Aorta (tissue), 5 donors: ENCODE measurements around the gene LRMDA. TPM values are rescaled to one million over a fixed set of nuclear protein-coding genes. Genes with fewer than 3 reads are reported as not detected.

Experiments used
- ATAC-seq: fragments of 200-7000 bp; cut with Tn5 transposase; one replicate; pipeline ENCODE4 v1.9.1; 2022; ENCODE audit warnings: moderate library complexity; ENCODE audit not compliant: low FRiP score
- DNase-seq, 2 donors: peaks; one replicate each; pipeline ENCODE4 v3.0.0-alpha.2; 2020
- H3K27ac ChIP-seq, 2 donors: one replicate each; pipeline ENCODE4 v1.5.1; 2013; ENCODE audit warnings: low read length in 2 of 2, mild to moderate bottlenecking in 2 of 2, moderate library complexity in 2 of 2, control low read depth in 1 of 2, inconsistent platforms in 1 of 2, low read depth in 1 of 2
- H3K27me3 ChIP-seq, 2 donors: one replicate each; pipeline ENCODE4 v1.6.1; 2013; ENCODE audit warnings: control low read depth in 1 of 2, low read length in 1 of 2, mild to moderate bottlenecking in 1 of 2, moderate library complexity in 1 of 2; ENCODE audit not compliant: insufficient read depth in 2 of 2, control insufficient read depth in 1 of 2
- H3K36me3 ChIP-seq, 2 donors: one replicate each; pipeline ENCODE4 v1.6.1; 2013; ENCODE audit warnings: control low read depth in 1 of 2, low read length in 1 of 2, mild to moderate bottlenecking in 1 of 2; ENCODE audit not compliant: insufficient read depth in 2 of 2, control insufficient read depth in 1 of 2
- H3K4me1 ChIP-seq, 2 donors: one replicate each; pipeline ENCODE4 v1.6.1; 2013; ENCODE audit warnings: low read length in 2 of 2, control low read depth in 1 of 2, mild to moderate bottlenecking in 1 of 2, moderate library complexity in 1 of 2; ENCODE audit not compliant: insufficient read depth in 2 of 2, control insufficient read depth in 1 of 2
- H3K4me3 ChIP-seq, 2 donors: one replicate each; pipeline ENCODE4 v1.5.1; 2013; ENCODE audit warnings: low read length in 2 of 2, control low read depth in 1 of 2, mild to moderate bottlenecking in 1 of 2
- H3K9me3 ChIP-seq: one replicate; pipeline ENCODE4 v1.6.1; 2013; ENCODE audit warnings: mild to moderate bottlenecking, low read length; ENCODE audit not compliant: control insufficient read depth
- WGBS, 2 donors: extraction: QIAGEN DNeasy Blood & Tissue Kit; methylation state at CpG; one replicate each; pipeline ENCODE4 v1.1.7; 2013; 5-methylcytosine and 5-hydroxymethylcytosine counted together
- intact Hi-C, 2 donors: fragments of 100-400 bp; cut with DNase I; formaldehyde crosslinking; loops; one replicate each; pipeline versions ENCODE4 v1.14.2 to v1.15.0; 2022
- polyA plus RNA-seq, 2 donors: library from polyadenylated mRNA; stranded (reverse); fragments of 200-250 nt; gene quantifications; one replicate each; pipeline ENCODE4 v1.2.3, GENCODE V29; 2013
- total RNA-seq, 2 donors: library from RNA; stranded (reverse); fragmentation: NEBNext Ultra II Directional; extraction: Animal tissue kit (Norgen Biotek cat#: 25700); gene quantifications; one replicate each; pipeline ENCODE4 v1.2.1, GENCODE V29; 2021
- donor health status: healthy with polysubstance abuse.
- donor health status: Bipolar disorder and iron deficiency.
- donor health status: DM: no; HTN: no; CAD: no.
- donor health status: DM: no; HTN: no; CAD: no.
- donor health status: DM: yes; HTN: yes; CAD: no.

The LRMDA gene
- total and polyA plus RNA-seq, 4 donors = 7.4 to 25.7 (median 14.7) TPM

GRCh38 chr10:76432016-76433012 is 1000.9 kb downstream of the LRMDA start:
- H3K4me3 ChIP-seq = no peak overlapping the region
- H3K36me3 ChIP-seq = no peaks in the 10 kb centered on the region
- DNase-seq = peak in 1 of 2 donors; percentile 65
- 51 to 56% methylated on average over 7 of the region's 7 CpGs for WGBS, 2 donors
- H3K4me1 ChIP-seq = peaks cover 4 to 11% of the 10 kb centered on the region in 2 donors
- no peaks in the 10 kb centered on the region for H3K27me3 ChIP-seq
- H3K9me3 ChIP-seq = no peaks in the 10 kb centered on the region
- peak; percentile 72 for ATAC-seq
- intact Hi-C loops = no loop called here
- H3K27ac ChIP-seq = peak overlapping the region; percentile 88 to 93

- intact Hi-C loops = no loop called here
These were observed 1002.0 kb downstream of the LRMDA start for GRCh38 chr10:76433161-76434005.

GRCh38 chr10:76435157-76435556 is 1003.7 kb downstream of the LRMDA start:
- ATAC-seq (no peak), DNase-seq (no peak)
- peaks cover 0 to 5% of the 10 kb centered on the region in 2 donors for H3K4me1 ChIP-seq
- H3K27ac ChIP-seq = peak overlapping the region in 1 of 2 donors; percentile 8
- H3K9me3 ChIP-seq = no peaks in the 10 kb centered on the region
- no peaks in the 10 kb centered on the region for H3K36me3 ChIP-seq
- 93 to 97% methylated on average over 1 of the region's 1 CpG for WGBS, 2 donors
- intact Hi-C loops = no loop called here
- H3K4me3 ChIP-seq = no peak overlapping the region
- H3K27me3 ChIP-seq = no peaks in the 10 kb centered on the region

More at GRCh38 chr10:76433161-76434005, 1002.0 kb downstream of the LRMDA start:
- Histone ChIP-seq H3K9me3 (no peaks in the 10 kb centered on the region), H3K27ac (peak overlapping the region in 1 of 2 donors; percentile 93), H3K27me3 (no peaks in the 10 kb centered on the region), H3K4me3 (no peak overlapping the region), H3K4me1 (peaks cover 3 to 8% of the 10 kb centered on the region in 2 donors), H3K36me3 (no peaks in the 10 kb centered on the region)
- WGBS, 2 donors = 90 to 92% methylated on average over 8 of the region's 8 CpGs
- ATAC-seq (no peak), DNase-seq (no peak)

- peaks cover 0 to 5% of the 10 kb centered on the region in 2 donors for H3K4me1 ChIP-seq
- H3K4me3 ChIP-seq = no peak overlapping the region
- H3K9me3 ChIP-seq = no peaks in the 10 kb centered on the region
- WGBS, 2 donors = 38 to 47% methylated on average over 5 of the region's 5 CpGs
- H3K27me3 ChIP-seq = no peaks in the 10 kb centered on the region
- ATAC-seq = no peak
- no peak overlapping the region for H3K27ac ChIP-seq
- no peaks in the 10 kb centered on the region for H3K36me3 ChIP-seq
- intact Hi-C loops = no loop called here
- no peak for DNase-seq
These were observed 1005.0 kb downstream of the LRMDA start for GRCh38 chr10:76436401-76436811.

GRCh38 chr10:76436981-76437380 is 1005.6 kb downstream of the LRMDA start:
- Histone ChIP-seq H3K4me1 (peaks cover 0 to 5% of the 10 kb centered on the region in 2 donors), H3K27ac (no peak overlapping the region), H3K9me3 (no peaks in the 10 kb centered on the region), H3K36me3 (no peaks in the 10 kb centered on the region), H3K4me3 (no peak overlapping the region), H3K27me3 (no peaks in the 10 kb centered on the region)
- ATAC-seq (no peak), DNase-seq (no peak)
- WGBS, 2 donors = 83 to 85% methylated on average over 1 of the region's 1 CpG
- intact Hi-C loops = no loop called here

- H3K4me1 ChIP-seq = peaks cover 0 to 5% of the 10 kb centered on the region in 2 donors
- intact Hi-C loops = no loop called here
- DNase-seq (no peak), ATAC-seq (no peak)
- H3K4me3 ChIP-seq = no peak overlapping the region
- no peaks in the 10 kb centered on the region for H3K27me3 ChIP-seq
- no peak overlapping the region for H3K27ac ChIP-seq
- no peaks in the 10 kb centered on the region for H3K9me3 ChIP-seq
- no peaks in the 10 kb centered on the region for H3K36me3 ChIP-seq
- WGBS, 2 donors = 95% methylated on average over 5 of the region's 5 CpGs
These were observed 1009.0 kb downstream of the LRMDA start for GRCh38 chr10:76440426-76440825.

- no peaks in the 10 kb centered on the region for H3K4me1 ChIP-seq
- no peak for ATAC-seq
- WGBS, 2 donors = 95 to 96% methylated on average over 5 of the region's 5 CpGs
- no peak overlapping the region for H3K27ac ChIP-seq
- H3K27me3 ChIP-seq = no peaks in the 10 kb centered on the region
- intact Hi-C loops = no loop called here
- no peaks in the 10 kb centered on the region for H3K36me3 ChIP-seq
- no peak for DNase-seq
- H3K9me3 ChIP-seq = no peaks in the 10 kb centered on the region
- H3K4me3 ChIP-seq = no peak overlapping the region
These were observed 1010.7 kb downstream of the LRMDA start for GRCh38 chr10:76442113-76442512.

- ATAC-seq = peak; percentile 50
- intact Hi-C loops = no loop called here
- no peak overlapping the region for H3K27ac ChIP-seq
These were observed 1012.8 kb downstream of the LRMDA start for GRCh38 chr10:76444034-76444800.

More at GRCh38 chr10:76444034-76444800, 1012.8 kb downstream of the LRMDA start:
- H3K27me3 ChIP-seq = no peaks in the 10 kb centered on the region
- DNase-seq = no peak
- H3K9me3 ChIP-seq = no peaks in the 10 kb centered on the region
- WGBS, 2 donors = 92 to 93% methylated on average over 6 of the region's 6 CpGs
- H3K4me1 ChIP-seq = no peaks in the 10 kb centered on the region
- no peak overlapping the region for H3K4me3 ChIP-seq
- H3K36me3 ChIP-seq = no peaks in the 10 kb centered on the region
